B cell (primary cell): ENCODE measurements around the gene CDYL2.

ENCODE experiments used
- EZH2 ChIP-seq: IDR thresholded peaks from 2 replicates; pipeline ENCODE4 v1.6.1; 2012; ENCODE audit warnings: borderline replicate concordance, low read depth, mild to moderate bottlenecking, moderate library complexity, low read length; ENCODE audit not compliant: insufficient read depth, poor library complexity, severe bottlenecking
- TF ChIP-seq, protein P1 (sequence below): fragments of 200-600 bp; IDR thresholded peaks from one replicate; pipeline ENCODE4 v1.8.0; 2022; ENCODE audit warnings: antibody characterized with exemption, mild to moderate bottlenecking

DNA sequence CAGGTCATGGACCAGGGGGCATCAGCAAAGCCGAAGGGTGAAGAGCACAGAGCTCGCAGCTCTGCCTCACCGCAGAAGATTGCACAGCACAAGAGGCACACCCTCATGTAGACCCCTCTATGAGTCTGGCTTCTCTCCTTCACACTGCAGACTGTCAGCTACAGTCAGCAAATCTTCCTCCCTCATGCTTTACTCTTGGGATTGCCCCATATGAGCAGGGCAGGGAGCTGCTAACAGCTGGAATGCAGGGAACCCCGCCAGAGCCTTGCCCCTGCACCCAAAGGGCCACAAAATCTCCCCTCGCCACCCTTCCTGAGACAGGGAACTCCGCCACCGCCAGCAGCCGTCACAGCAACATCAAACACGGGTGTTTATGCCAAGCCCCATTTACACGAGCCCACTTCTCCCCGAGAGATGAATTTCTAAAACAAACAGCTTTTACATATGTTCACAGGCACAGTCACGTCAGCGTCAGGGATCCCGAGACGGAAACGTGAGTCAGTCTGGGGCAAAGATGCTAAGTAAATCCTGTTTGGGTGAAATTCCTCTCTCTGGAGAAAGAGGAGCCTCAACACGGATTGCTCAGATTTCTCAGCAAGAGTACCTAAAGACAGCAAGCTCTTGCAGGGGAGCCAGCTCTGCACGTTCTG lies 121.9 kb downstream of the CDYL2 start:
- TF ChIP-seq, protein P1, sequence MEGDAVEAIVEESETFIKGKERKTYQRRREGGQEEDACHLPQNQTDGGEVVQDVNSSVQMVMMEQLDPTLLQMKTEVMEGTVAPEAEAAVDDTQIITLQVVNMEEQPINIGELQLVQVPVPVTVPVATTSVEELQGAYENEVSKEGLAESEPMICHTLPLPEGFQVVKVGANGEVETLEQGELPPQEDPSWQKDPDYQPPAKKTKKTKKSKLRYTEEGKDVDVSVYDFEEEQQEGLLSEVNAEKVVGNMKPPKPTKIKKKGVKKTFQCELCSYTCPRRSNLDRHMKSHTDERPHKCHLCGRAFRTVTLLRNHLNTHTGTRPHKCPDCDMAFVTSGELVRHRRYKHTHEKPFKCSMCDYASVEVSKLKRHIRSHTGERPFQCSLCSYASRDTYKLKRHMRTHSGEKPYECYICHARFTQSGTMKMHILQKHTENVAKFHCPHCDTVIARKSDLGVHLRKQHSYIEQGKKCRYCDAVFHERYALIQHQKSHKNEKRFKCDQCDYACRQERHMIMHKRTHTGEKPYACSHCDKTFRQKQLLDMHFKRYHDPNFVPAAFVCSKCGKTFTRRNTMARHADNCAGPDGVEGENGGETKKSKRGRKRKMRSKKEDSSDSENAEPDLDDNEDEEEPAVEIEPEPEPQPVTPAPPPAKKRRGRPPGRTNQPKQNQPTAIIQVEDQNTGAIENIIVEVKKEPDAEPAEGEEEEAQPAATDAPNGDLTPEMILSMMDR, result no peak
- no peak for TF ChIP-seq EZH2
